GF-D8 (cell line): Measurements from ENCODE around the gene RPL29.

ENCODE experiments used
- DNase-seq: peaks from one replicate; lab custom pipeline; 2025; lab: John Stamatoyannopoulos, UW

Gene RPL29

GRCh38 chr3:52025453-52025852 is 29.8 kb upstream of the RPL29 start:
- DNase-seq: no peak

- DNase-seq: no peak
Measured at GRCh38 chr3:52024765-52025452, 29.2 kb upstream of the RPL29 start.

- no peak for DNase-seq
Measured at GRCh38 chr3:52023860-52024764, 28.4 kb upstream of the RPL29 start.

GRCh38 chr3:52023101-52023770 is 27.5 kb upstream of the RPL29 start:
- no peak for DNase-seq

DNA sequence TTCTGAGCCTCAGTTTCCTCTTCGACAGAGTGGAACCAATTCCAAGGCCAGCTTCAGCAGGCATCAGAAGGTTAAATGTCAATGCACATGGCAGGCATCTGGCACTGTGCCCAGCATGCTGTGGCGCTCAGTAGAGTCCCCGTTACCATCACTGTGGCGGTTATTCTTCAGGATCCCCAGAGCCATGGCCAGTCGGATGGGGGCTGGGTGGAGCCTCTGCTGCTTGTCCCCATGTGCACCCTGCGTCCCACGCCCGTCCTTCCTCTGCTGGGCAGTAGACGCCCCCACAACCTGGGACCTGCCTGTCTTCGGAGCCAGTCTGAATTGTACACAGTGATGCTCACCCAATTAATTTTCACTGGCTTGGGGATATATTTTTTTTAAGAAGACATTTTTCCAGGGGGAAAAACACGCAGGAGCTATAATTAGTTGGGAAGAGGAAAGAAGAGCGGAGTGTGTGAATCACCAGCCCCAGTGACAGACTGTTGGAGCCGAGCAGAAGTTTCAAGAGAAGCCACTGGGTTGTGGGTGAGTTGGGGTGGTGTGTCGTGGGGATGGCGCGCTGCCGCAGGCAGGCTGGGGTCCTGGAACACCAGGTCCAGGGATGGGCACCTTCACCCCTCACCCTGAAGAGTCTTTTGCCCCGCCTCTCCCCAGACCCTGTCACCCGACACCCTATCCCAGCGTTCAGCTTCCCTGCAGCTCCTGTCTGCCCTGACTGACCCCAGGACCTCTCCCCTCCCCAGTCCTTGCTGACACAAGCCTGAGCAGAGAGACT is 26.8 kb upstream of the RPL29 start:
- DNase-seq: no peak

GRCh38 chr3:52021489-52022268 is 26.0 kb upstream of the RPL29 start:
- no peak for DNase-seq

DNA sequence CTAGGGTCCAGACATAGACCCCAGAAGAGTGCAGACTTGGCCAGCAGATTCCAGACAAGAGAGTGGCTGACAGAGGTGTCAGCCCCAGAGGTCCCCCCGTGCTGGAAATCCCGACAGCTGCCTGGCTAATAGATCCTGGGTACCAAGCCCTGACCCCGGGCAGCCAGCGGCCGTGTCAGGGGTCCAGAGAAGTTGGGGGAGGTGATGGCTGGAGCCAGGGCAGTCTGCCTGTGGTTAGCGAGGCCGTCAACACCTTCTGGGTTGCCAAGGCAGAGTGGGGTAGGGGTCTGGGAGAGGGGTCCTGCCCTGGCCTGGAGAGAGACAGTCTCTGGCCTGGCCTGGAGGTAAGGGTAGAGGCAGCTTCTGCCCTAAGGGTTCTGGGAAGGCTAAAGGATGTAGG is 25.1 kb upstream of the RPL29 start:
- no peak for DNase-seq

DNA sequence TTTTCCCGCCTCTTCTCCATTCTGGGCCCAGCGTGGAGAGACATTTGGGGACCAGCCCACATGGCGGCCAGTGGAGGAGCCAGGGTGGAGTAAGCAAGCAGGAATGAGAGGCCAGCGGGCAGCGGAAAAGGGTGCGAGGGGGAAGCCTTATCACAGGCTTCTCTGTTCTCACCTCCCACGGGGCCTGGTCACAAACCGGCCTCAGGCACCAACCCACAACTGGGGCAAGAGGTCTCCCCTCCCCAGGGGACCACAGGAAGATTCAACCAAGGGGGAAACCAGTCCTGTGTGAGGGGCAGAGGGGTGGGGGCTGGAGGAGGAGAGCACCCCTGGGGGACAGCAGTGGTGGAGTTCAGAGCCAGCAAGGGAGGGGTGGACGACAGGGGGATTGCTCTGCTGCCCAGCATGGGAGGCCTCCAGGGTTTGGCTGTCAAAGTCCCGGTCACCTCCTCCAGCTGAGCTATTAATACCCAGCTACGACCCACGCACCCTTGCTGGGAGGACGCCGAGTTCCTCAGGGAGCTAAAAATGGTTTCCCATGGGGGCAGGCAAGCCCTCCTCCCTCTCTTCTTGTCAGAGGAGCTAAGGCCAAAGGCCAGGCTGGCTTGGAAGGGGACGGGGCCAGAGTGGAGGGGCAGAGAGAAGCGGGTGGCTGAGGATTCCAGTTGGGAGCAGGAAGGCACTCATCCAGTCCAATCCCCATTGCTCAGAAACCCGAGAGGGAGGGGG is 23.8 kb upstream of the RPL29 start:
- no peak for DNase-seq

GRCh38 chr3:52018319-52019000 is 22.8 kb upstream of the RPL29 start:
- no peak for DNase-seq

- DNase-seq: no peak
Measured at GRCh38 chr3:52017586-52017985, 21.9 kb upstream of the RPL29 start.

GRCh38 chr3:52015438-52016228 is 19.9 kb upstream of the RPL29 start:
- DNase-seq: no peak

- no peak for DNase-seq
Measured at GRCh38 chr3:52014613-52015012, 18.9 kb upstream of the RPL29 start.

- DNase-seq: no peak
Measured at GRCh38 chr3:52013802-52014598, 18.3 kb upstream of the RPL29 start.

- DNase-seq: no peak
Measured at GRCh38 chr3:52012699-52013098, 17.0 kb upstream of the RPL29 start.

GRCh38 chr3:52010431-52010830 is 14.7 kb upstream of the RPL29 start:
- no peak for DNase-seq

DNA sequence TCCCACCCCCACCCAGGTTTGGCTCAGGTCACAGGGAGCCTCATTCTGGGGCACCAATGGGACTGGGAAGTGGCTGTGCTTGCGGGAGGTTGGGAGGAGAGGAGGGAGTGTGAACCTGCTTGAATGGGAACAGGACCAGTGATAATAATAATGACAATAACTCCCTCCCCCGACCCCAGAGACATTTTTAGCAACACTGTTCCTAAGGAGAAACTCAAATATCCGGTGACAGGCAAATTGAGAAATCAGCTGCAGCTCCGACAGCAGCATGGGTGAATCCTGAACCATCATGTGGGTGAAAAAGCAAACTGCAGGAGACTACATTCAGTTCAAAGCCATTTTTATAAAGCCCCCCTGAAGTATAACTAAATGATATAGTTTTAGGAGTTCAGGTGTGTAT is 11.6 kb upstream of the RPL29 start:
- no peak for DNase-seq

GRCh38 chr3:52006820-52007133 is 11.1 kb upstream of the RPL29 start:
- DNase-seq: no peak

- peak; percentile 26 for DNase-seq
Measured at GRCh38 chr3:52006017-52006819, 10.5 kb upstream of the RPL29 start.
